AG04449 (cell line): ENCODE results near the gene CHD2.

ENCODE experiments used
- CTCF ChIA-PET: fragments of 350-600 bp; formaldehyde crosslinking; extraction: SDS; loops from one replicate; lab custom pipeline; 2021; ENCODE audit warnings: antibody characterized with exemption; lab: Yijun Ruan, JAX
- POLR2A ChIA-PET: fragments of 400-600, 350-600 bp; formaldehyde crosslinking; extraction: SDS; loops from one replicate; lab custom pipeline; 2020; ENCODE audit warnings: antibody characterized with exemption, inconsistent platforms; lab: Yijun Ruan, JAX
- DNase-seq: peaks from one replicate; pipeline ENCODE4 v3.0.0-alpha.2; 2010; ENCODE audit warnings: low read depth, low spot score
- H3K4me3 ChIP-seq: 2 replicates; pipeline ENCODE4 v1.5.1; 2011; ENCODE audit warnings: low read depth, mild to moderate bottlenecking, control low read depth, low read length
- CTCF ChIP-seq: IDR thresholded peaks from one replicate; pipeline ENCODE4 v1.5.1; 2011; ENCODE audit warnings: mild to moderate bottlenecking, moderate library complexity, low read length, control low read depth, inconsistent platforms; ENCODE audit not compliant: insufficient read depth; ENCODE audit errors: missing control alignments

Gene CHD2

GRCh38 chr15:92901072-92901761 is 1.1 kb downstream of the CHD2 start:
- ChIA-PET CTCF (interaction anchor here (0.7 to 8.9 kb wide), 6 partner anchors 12 to 105 kb away, joined by 3 to 75 read pairs (median 6); no protein-coding TSS in a partner anchor), POLR2A (interaction anchor here (1.3 to 5.2 kb wide), 5 partner anchors 8 to 92 kb away, joined by 6 to 50 read pairs (median 8); no protein-coding TSS in a partner anchor)
- H3K4me3 ChIP-seq = peak overlapping the region; percentile 66
- DNase-seq = no peak
- no peak for TF ChIP-seq CTCF

DNA sequence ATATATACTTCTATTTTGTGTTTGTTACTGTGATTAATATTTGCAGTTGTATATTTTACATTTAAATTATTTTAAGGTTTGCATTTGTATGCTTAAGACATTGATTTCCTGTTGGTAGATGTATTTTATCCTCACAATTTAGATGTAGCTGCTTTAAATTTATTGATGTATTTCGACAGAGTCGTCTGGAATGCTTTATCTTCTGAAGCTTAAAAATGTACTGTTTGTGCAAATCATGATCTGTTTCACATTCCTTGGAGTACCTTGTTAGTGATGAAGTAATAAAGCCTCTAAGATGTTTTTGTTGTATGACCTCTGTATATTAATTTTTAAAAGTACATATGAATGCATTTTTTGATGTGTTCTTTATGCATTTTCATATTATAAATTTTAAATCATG is 1.9 kb downstream of the CHD2 start:
- ChIA-PET POLR2A (interaction anchor here (5.2 kb wide), 1 partner anchor 19 kb away, joined by 50 read pairs; no protein-coding TSS in a partner anchor), CTCF (interaction anchor here (1.5 to 8.9 kb wide), 4 partner anchors 16 to 106 kb away, joined by 4 to 75 read pairs (median 6); no protein-coding TSS in a partner anchor)
- peak overlapping the region; percentile 66 for H3K4me3 ChIP-seq
- no peak for DNase-seq
- no peak for TF ChIP-seq CTCF

DNA sequence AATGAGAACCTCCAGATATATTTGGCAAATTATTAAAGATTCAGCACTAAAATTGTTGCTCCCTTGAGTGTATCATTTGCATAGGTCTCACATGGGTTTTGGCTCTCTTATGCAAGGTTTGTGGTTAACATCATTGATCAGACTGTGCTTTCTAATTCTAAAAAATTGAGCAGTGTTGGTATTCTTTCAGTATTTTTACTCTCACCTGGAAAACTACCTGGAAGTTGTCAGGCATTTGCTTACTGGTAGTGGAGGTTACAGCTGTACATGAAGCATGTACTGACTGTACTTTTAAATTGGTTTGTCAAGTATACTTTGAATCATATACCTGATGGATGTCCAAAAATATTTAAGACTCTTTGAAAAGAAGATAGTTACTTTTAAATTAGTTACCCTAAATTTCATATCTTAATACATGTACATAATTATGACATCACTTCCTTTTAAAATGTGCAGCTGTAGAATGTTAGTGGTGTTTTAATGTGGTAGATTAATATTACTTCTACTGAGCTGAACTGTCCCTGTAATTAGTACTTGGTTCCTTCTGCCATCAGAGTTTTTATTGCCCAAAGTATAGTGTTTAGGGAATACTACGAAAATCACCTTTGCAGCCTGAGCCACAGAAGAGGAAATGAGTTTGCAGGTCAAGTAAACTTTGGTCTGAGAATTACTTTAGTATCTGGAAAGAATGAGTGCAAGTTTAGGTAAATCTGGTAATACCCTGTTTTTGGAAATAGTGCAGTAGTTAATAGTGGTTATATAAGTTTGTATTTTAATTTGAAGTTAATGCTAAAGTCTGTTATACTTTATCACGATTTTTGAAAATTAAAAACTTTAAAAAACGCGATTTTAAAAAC is 2.8 kb downstream of the CHD2 start:
- peak overlapping the region; percentile 66 for H3K4me3 ChIP-seq
- no peak for TF ChIP-seq CTCF
- ChIA-PET POLR2A (interaction anchor here (5.2 kb wide), 1 partner anchor 20 kb away, joined by 50 read pairs; no protein-coding TSS in a partner anchor), CTCF (interaction anchor here (1.5 to 8.9 kb wide), 3 partner anchors 15 to 107 kb away, joined by 4 to 75 read pairs (median 6); no protein-coding TSS in a partner anchor)
- DNase-seq = no peak

- peak overlapping the region; percentile 66 for H3K4me3 ChIP-seq
- ChIA-PET CTCF (interaction anchor here (2.0 to 8.9 kb wide), 2 partner anchors 14 to 106 kb away, joined by 6 to 75 read pairs; no protein-coding TSS in a partner anchor), POLR2A (interaction anchor here (0.5 to 5.2 kb wide), 3 partner anchors 21 to 94 kb away, joined by 3 to 50 read pairs (median 6); no protein-coding TSS in a partner anchor)
- TF ChIP-seq CTCF = no peak
- DNase-seq = no peak
Measured at GRCh38 chr15:92903631-92903965, 3.5 kb downstream of the CHD2 start.

GRCh38 chr15:92903966-92904721 is 4.0 kb downstream of the CHD2 start:
- POLR2A ChIA-PET = interaction anchor here (0.5 to 5.2 kb wide), 3 partner anchors 21 to 94 kb away, joined by 3 to 50 read pairs (median 6); no protein-coding TSS in a partner anchor
- H3K4me3 ChIP-seq = peak overlapping the region; percentile 66
- CTCF ChIA-PET = interaction anchor here (2.0 to 8.9 kb wide), 2 partner anchors 13 to 107 kb away, joined by 6 to 75 read pairs; no protein-coding TSS in a partner anchor
- peak; percentile 88 for DNase-seq
- no peak for TF ChIP-seq CTCF
